ENCODE measurements around the gene MGAT4B. TPM values are rescaled to one million over a fixed set of nuclear protein-coding genes. Genes with fewer than 3 reads are reported as not detected.

The MGAT4B gene
- total and polyA plus RNA-seq, 2 of the 13 experiments (the other 11 are each of a cell fraction or from before 2014, with no cell fraction given), result 93.5 to 130 TPM

- TF ChIP-seq RXRB (CRISPR knock-in tag; IDR thresholded peaks at IDR 0.05; ENCODE audit: borderline replicate concordance), result peak; percentile 99
- TF ChIP-seq SIX4 (CRISPR knock-in tag; IDR thresholded peaks at IDR 0.05), result 0 out of 2 replicates have a peak, but pooled peaks have one; percentile 50
- TF ChIP-seq ZNF563 (CRISPR knock-in tag; IDR thresholded peaks at IDR 0.05), result peak; percentile 44; the same call in 1 of the 2 replicates
- peak; percentile 65 for TF ChIP-seq TEAD3 (CRISPR knock-in tag; optimal IDR thresholded peaks at IDR 0.05; ENCODE audit: borderline replicate concordance)
- peak; percentile 19 to 44; a peak in 1 of 4 replicates for TF ChIP-seq MAFK (conservative IDR thresholded peaks at IDR 0.05 in 1 of 2, IDR thresholded peaks at IDR 0.05 in 1 of 2; ENCODE audit: low read length in 2 of 2)
- TF ChIP-seq XRCC5 (optimal IDR thresholded peaks at IDR 0.05; ENCODE audit: low read length), result peak; percentile 47
- TF ChIP-seq, protein P1, sequence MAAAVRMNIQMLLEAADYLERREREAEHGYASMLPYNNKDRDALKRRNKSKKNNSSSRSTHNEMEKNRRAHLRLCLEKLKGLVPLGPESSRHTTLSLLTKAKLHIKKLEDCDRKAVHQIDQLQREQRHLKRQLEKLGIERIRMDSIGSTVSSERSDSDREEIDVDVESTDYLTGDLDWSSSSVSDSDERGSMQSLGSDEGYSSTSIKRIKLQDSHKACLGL (CRISPR knock-in tag; IDR thresholded peaks at IDR 0.05), result no peak
- TF ChIP-seq ZNF703 (CRISPR knock-in tag; IDR thresholded peaks at IDR 0.05; ENCODE audit: borderline replicate concordance), result peak; percentile 34; the same call in 1 of the 2 replicates
- TF ChIP-seq KAT8 (CRISPR knock-in tag; IDR thresholded peaks at IDR 0.05), result peak; percentile 79; the same call in 1 of the 2 replicates
- TF ChIP-seq, protein P2, sequence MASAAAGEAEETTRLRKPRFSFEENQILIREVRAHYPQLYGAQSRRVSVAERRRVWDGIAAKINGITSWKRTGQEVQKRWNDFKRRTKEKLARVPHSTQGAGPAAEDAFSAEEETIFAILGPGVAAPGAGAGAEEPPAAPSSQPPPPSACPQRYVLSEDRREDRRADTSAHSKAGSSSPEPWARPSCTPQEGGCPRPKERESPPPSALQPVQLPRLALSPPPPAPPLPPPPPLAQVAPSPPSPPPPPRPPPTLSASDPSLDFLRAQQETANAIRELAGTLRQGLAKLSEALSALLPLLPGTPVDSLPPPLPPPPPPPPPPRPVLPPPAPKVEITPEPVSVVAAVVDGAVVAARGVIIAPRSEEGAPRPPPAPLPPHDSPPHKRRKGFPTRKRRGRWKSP (CRISPR knock-in tag; IDR thresholded peaks at IDR 0.05), result no peak
- TF ChIP-seq ZNF879 (CRISPR knock-in tag; IDR thresholded peaks at IDR 0.05), result no peak
- 0 out of 2 replicates have a peak, but pooled peaks have one; percentile 67 for TF ChIP-seq ZNF841 (CRISPR knock-in tag; IDR thresholded peaks at IDR 0.05; ENCODE audit: borderline replicate concordance)
- TF ChIP-seq, protein P3, sequence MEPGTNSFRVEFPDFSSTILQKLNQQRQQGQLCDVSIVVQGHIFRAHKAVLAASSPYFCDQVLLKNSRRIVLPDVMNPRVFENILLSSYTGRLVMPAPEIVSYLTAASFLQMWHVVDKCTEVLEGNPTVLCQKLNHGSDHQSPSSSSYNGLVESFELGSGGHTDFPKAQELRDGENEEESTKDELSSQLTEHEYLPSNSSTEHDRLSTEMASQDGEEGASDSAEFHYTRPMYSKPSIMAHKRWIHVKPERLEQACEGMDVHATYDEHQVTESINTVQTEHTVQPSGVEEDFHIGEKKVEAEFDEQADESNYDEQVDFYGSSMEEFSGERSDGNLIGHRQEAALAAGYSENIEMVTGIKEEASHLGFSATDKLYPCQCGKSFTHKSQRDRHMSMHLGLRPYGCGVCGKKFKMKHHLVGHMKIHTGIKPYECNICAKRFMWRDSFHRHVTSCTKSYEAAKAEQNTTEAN (CRISPR knock-in tag; conservative IDR thresholded peaks at IDR 0.05), result 0 out of 2 replicates have a peak, but pooled peaks have one; percentile 23
- TF ChIP-seq ZNF562 (CRISPR knock-in tag; IDR thresholded peaks at IDR 0.05; ENCODE audit: borderline replicate concordance), result no peak
- TF ChIP-seq ZFP62 (CRISPR knock-in tag; IDR thresholded peaks at IDR 0.05), result no peak
- TF ChIP-seq, protein P4, sequence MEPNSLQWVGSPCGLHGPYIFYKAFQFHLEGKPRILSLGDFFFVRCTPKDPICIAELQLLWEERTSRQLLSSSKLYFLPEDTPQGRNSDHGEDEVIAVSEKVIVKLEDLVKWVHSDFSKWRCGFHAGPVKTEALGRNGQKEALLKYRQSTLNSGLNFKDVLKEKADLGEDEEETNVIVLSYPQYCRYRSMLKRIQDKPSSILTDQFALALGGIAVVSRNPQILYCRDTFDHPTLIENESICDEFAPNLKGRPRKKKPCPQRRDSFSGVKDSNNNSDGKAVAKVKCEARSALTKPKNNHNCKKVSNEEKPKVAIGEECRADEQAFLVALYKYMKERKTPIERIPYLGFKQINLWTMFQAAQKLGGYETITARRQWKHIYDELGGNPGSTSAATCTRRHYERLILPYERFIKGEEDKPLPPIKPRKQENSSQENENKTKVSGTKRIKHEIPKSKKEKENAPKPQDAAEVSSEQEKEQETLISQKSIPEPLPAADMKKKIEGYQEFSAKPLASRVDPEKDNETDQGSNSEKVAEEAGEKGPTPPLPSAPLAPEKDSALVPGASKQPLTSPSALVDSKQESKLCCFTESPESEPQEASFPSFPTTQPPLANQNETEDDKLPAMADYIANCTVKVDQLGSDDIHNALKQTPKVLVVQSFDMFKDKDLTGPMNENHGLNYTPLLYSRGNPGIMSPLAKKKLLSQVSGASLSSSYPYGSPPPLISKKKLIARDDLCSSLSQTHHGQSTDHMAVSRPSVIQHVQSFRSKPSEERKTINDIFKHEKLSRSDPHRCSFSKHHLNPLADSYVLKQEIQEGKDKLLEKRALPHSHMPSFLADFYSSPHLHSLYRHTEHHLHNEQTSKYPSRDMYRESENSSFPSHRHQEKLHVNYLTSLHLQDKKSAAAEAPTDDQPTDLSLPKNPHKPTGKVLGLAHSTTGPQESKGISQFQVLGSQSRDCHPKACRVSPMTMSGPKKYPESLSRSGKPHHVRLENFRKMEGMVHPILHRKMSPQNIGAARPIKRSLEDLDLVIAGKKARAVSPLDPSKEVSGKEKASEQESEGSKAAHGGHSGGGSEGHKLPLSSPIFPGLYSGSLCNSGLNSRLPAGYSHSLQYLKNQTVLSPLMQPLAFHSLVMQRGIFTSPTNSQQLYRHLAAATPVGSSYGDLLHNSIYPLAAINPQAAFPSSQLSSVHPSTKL (CRISPR knock-in tag; IDR thresholded peaks at IDR 0.05), result peak; percentile 84; the same call in 1 of the 2 replicates
- peak; percentile 63; the same call in 1 of the 2 replicates for TF ChIP-seq KLF6 (CRISPR knock-in tag; IDR thresholded peaks at IDR 0.05)
- peak; percentile 88; the same call in 1 of the 2 replicates for TF ChIP-seq MTA1 (CRISPR knock-in tag; IDR thresholded peaks at IDR 0.05; ENCODE audit: borderline replicate concordance)
- TF ChIP-seq MTERF4 (CRISPR knock-in tag; IDR thresholded peaks at IDR 0.05), result no peak
- TF ChIP-seq ZNF589 (CRISPR knock-in tag; conservative IDR thresholded peaks at IDR 0.05), result peak; percentile 77; the same call in 1 of the 2 replicates
- peak; percentile 94; the same call in 1 of the 2 replicates for TF ChIP-seq ZNF556 (CRISPR knock-in tag; IDR thresholded peaks at IDR 0.05; ENCODE audit: borderline replicate concordance)
- TF ChIP-seq ISL2 (CRISPR knock-in tag; IDR thresholded peaks at IDR 0.05), result peak; percentile 78
These were observed 12.2 kb upstream of the MGAT4B start (continued) for GRCh38 chr5:179818746-179819295.

Measured in HepG2 (cell line).